GM23248 (cell line): ENCODE results near the gene SLC1A2. TPM values are rescaled to one million over a fixed set of nuclear protein-coding genes. Genes with fewer than 3 reads are reported as not detected.
A peak's percentile ranks its signal among the peaks of the same experiment; 100 is the strongest.
"Not testable (repeated sequence)": the region's sequence is repeated elsewhere in the genome, so short reads cannot be mapped to it uniquely, and the experiment has no call there.

Experiments
- DNase-seq: peaks from one replicate; pipeline ENCODE4 v3.0.0-alpha.2; 2015
- H2AFZ ChIP-seq: fragments of 200-600 bp; sonication (generic); 2 replicates; pipeline ENCODE4 v1.6.1; 2016; ENCODE audit warnings: antibody characterized with exemption
- H3F3A ChIP-seq: fragments of 200-600 bp; sonication (generic); 2 replicates; pipeline ENCODE4 v1.6.1; 2016; ENCODE audit warnings: mild to moderate bottlenecking, antibody characterized with exemption, mixed run types; ENCODE audit not compliant: insufficient read depth
- H3K27ac ChIP-seq: fragments of 200-600 bp; sonication (generic); 2 replicates; pipeline ENCODE4 v1.5.1; 2016; ENCODE audit warnings: mild to moderate bottlenecking
- H3K27me3 ChIP-seq: fragments of 200-600 bp; sonication (generic); replicated peaks from 2 replicates; pipeline ENCODE4 v1.6.1; 2016; ENCODE audit warnings: mild to moderate bottlenecking; ENCODE audit not compliant: insufficient read depth
- H3K36me3 ChIP-seq: fragments of 200-600 bp; sonication (generic); 2 replicates; pipeline ENCODE4 v1.6.1; 2016; ENCODE audit warnings: low read depth, mild to moderate bottlenecking
- H3K4me1 ChIP-seq: fragments of 200-600 bp; sonication (generic); 2 replicates; pipeline ENCODE4 v1.6.1; 2016; ENCODE audit warnings: mild to moderate bottlenecking; ENCODE audit not compliant: insufficient read depth
- H3K4me2 ChIP-seq: fragments of 200-600 bp; sonication (generic); one replicate; pipeline ENCODE4 v1.6.1; 2016; ENCODE audit warnings: mild to moderate bottlenecking; ENCODE audit not compliant: unreplicated experiment
- H3K4me3 ChIP-seq: fragments of 200-600 bp; sonication (generic); 2 replicates; pipeline ENCODE4 v1.5.1; 2016; ENCODE audit warnings: mild to moderate bottlenecking
- H3K79me2 ChIP-seq: fragments of 200-600 bp; sonication (generic); 2 replicates; pipeline ENCODE4 v1.6.1; 2016; ENCODE audit warnings: mild to moderate bottlenecking; ENCODE audit not compliant: insufficient read depth
- H3K9ac ChIP-seq: fragments of 200-600 bp; sonication (generic); 2 replicates; pipeline ENCODE4 v1.6.1; 2016; ENCODE audit warnings: mild to moderate bottlenecking
- H3K9me2 ChIP-seq: fragments of 200-600 bp; sonication (generic); 2 replicates; pipeline ENCODE4 v1.6.1; 2016; ENCODE audit warnings: mixed run types, mild to moderate bottlenecking, moderate library complexity; ENCODE audit not compliant: insufficient read depth
- H3K9me3 ChIP-seq: fragments of 200-600 bp; sonication (generic); one replicate; pipeline ENCODE4 v1.6.1; 2017; ENCODE audit warnings: low read depth
- H4K20me1 ChIP-seq: fragments of 200-600 bp; sonication (generic); 2 replicates; pipeline ENCODE4 v1.6.0; 2016; ENCODE audit not compliant: insufficient read depth
- EZH2 ChIP-seq: fragments of 200-600 bp; sonication (generic); IDR thresholded peaks from 2 replicates; pipeline ENCODE4 v1.6.1; 2018; ENCODE audit warnings: antibody characterized with exemption, mild to moderate bottlenecking; ENCODE audit not compliant: insufficient read depth, poor library complexity, severe bottlenecking
- EZH2phosphoT487 ChIP-seq: fragments of 200-600 bp; sonication (generic); IDR thresholded peaks from 2 replicates; pipeline ENCODE4 v1.6.1; 2018; ENCODE audit warnings: antibody characterized with exemption, moderate library complexity, mild to moderate bottlenecking, low read depth; ENCODE audit not compliant: insufficient read depth
- WGBS, 2 experiments: methylation state at CpG; one replicate each; pipeline ENCODE4 v1.1.6; 2015 to 2017; ENCODE audit warnings: low lambda C conversion rate in 2 of 2, low coverage in 1 of 2; ENCODE audit errors: missing lambda C conversion rate in 2 of 2; 5-methylcytosine and 5-hydroxymethylcytosine counted together
- in situ Hi-C: fragments of 300-500 bp; cut with MboI; formaldehyde crosslinking; loops from 2 replicates; pipeline ENCODE4 v1.15.0; 2020
- polyA plus RNA-seq: library from polyadenylated mRNA; unstranded; fragments of >200 nt; fragmentation: Nextera tagmentation; extraction: Ambion mirVana; gene quantifications from 2 replicates; pipeline ENCODE4 v1.2.1, GENCODE V29; 2016
- total RNA-seq: library from RNA; depleted of rRNA; stranded (reverse); fragments of >200 nt; shearing (Covaris generic); gene quantifications from 2 replicates; pipeline ENCODE4 v1.2.3, GENCODE V29; 2014

The SLC1A2 gene
- total and polyA plus RNA-seq, 2 experiments from 2014 or later, result 0.88 to 1.2 TPM

DNA sequence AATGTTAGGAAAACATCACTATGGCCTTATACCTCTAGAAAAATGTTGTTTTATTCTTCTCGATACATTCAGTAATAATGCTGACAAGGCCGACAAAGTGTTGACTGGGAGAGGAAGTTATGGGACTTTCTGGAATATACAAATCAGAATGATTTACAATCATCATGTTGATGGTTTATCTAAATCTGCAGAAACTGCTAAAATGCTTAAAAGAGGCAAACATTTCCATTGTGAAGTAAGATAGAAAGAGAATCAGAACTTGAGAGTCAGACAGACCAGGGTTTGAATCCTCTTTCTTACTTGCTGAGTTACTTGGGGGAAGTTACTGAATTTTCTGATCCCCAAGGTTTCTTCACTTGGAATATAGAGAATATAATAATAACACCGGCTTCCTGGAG lies 191.0 kb downstream of the SLC1A2 start:
- WGBS, 2 experiments, result 86% methylated on average over 3 of the region's 3 CpGs
- TF ChIP-seq EZH2phosphoT487 (no peak), EZH2 (no peak)
- peak overlapping the region; percentile 51 for H3K27ac ChIP-seq
- no peak overlapping the region for H3K4me2 ChIP-seq
- H3K9ac ChIP-seq, result no peak overlapping the region
- peaks cover 99% of the 10 kb centered on the region for H3F3A ChIP-seq
- peaks cover 90% of the 10 kb centered on the region for H3K36me3 ChIP-seq
- no peak overlapping the region for H2AFZ ChIP-seq
- in situ Hi-C loops, result no loop called here
- no peaks in the 10 kb centered on the region for H4K20me1 ChIP-seq
- peaks cover 20% of the 10 kb centered on the region for H3K4me1 ChIP-seq
- H3K9me3 ChIP-seq, result no peaks in the 10 kb centered on the region
- H3K9me2 ChIP-seq, result no peaks in the 10 kb centered on the region
- no peaks in the 10 kb centered on the region for H3K27me3 ChIP-seq
- no peak overlapping the region for H3K4me3 ChIP-seq
- no peak for DNase-seq
- H3K79me2 ChIP-seq, result 0 out of 2 replicates have a peak, but pooled peaks cover 7% of the 10 kb centered on the region

DNA sequence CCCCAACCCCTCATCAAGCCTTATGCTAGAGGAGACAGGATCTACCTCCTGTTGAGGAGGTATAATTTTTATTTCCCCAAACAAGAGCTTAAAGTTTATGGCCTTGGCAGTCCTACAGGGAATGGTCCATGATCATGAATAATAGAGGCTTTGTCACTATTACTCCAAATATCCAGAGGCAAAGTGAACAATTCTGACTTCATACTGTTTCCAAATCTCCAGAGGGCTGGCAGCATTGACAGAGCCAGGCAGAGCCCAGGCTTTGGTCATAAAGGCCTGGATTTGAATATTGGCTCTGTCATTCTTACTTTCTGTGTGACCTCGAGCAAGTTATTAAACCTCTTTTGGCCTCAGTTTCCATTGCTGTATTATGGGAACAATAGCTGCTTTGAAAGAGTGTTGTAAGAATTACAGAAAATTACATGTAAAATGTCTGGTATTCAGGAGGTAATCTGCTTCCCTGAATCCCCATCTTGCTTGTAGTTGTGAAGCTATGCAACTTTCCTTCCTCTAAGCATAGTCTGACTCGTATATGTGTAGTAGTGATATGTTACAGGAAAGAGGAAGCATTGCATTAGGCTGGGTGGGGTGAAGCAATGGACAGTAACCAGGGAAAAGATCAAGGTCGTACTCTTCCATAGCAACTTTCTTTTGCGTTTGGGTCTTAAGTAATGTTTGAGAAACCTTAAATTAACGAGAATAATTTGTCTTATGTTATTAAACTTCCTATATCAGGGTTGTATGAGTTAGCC lies 191.6 kb downstream of the SLC1A2 start:
- Histone ChIP-seq H3K36me3 (peaks cover 96% of the 10 kb centered on the region), H3K4me1 (peaks cover 26% of the 10 kb centered on the region), H3K9me2 (no peaks in the 10 kb centered on the region), H3K27ac (peak overlapping the region; percentile 51), H3K9ac (peak overlapping the region; percentile 4; the same call in 1 of the 2 replicates), H4K20me1 (no peaks in the 10 kb centered on the region), H3K4me3 (no peak overlapping the region), H2AFZ (no peak overlapping the region), H3K27me3 (no peaks in the 10 kb centered on the region), H3F3A (peaks cover 99% of the 10 kb centered on the region), H3K79me2 (0 out of 2 replicates have a peak, but pooled peaks cover 7% of the 10 kb centered on the region), H3K9me3 (no peaks in the 10 kb centered on the region), H3K4me2 (no peak overlapping the region)
- peak; percentile 64 for DNase-seq
- in situ Hi-C loops, result no loop called here
- TF ChIP-seq EZH2phosphoT487 (no peak), EZH2 (no peak)
- WGBS, 2 experiments, result 76 to 78% methylated on average over 5 of the region's 5 CpGs

DNA sequence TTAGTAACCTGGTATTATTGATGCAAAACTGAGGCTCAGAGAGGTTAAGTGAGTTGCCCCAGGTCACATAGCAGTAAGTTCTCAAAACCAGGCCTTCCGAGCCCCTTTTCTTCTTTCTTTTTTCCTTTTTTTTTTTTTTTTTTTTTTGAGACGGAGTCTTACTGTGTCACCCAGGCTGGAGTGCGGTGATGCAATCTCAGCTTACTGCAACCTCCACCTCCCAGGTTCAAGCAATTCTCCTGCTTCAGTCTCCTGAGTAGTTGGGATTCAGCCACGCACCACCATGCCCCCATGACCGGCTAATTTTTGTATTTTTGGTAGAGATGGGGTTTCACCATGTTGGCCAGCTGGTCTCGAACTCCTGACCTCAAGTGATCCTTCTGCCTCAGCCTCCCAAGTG lies 192.6 kb downstream of the SLC1A2 start:
- H4K20me1 ChIP-seq, H2AFZ ChIP-seq, in situ Hi-C loops, H3K4me2 ChIP-seq, H3K79me2 ChIP-seq, DNase-seq, H3K9me2 ChIP-seq, H3K9ac ChIP-seq, H3K9me3 ChIP-seq, H3K4me3 ChIP-seq, H3K27me3 ChIP-seq: not testable (repeated sequence)
- Histone ChIP-seq H3K4me1 (peaks cover 33% of the 10 kb centered on the region), H3K36me3 (peaks cover 94% of the 10 kb centered on the region), H3K27ac (peak overlapping the region; percentile 51), H3F3A (peaks cover 96% of the 10 kb centered on the region)
- 91 to 95% methylated on average over 5 of the region's 6 CpGs for WGBS, 2 experiments

DNA sequence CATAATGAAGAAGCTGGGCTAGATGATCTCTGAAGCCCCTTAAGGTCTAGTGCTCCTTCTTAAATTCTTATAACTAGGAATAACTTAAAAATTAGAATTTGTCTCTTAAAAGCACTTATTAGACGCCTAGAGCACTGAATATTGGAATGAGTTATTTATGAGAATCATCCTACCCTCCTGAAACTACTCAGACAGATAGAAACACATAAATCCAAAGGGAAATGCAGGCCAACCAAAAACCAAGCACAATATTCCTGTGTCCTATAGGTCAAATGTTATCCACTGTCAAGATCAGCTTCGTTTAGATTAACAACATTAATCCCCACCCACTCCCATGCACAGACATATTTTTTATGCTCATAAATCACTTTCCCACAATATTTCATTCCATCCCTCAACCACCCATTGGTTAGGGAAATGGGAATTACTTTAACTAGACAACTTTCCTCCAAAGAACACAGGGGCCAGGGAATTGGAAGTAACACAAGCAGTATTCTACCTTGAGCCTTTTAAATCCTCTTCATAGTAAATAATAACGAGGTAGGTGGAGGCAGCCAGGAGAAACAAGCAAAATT lies 193.3 kb downstream of the SLC1A2 start:
- in situ Hi-C loops, result no loop called here
- Histone ChIP-seq H3K36me3 (peaks cover 94% of the 10 kb centered on the region), H2AFZ (no peak overlapping the region), H3K9me3 (no peaks in the 10 kb centered on the region), H3K4me2 (no peak overlapping the region), H3K9me2 (no peaks in the 10 kb centered on the region), H3K27ac (peak overlapping the region; percentile 51), H4K20me1 (no peaks in the 10 kb centered on the region), H3F3A (peaks cover 96% of the 10 kb centered on the region), H3K79me2 (0 out of 2 replicates have a peak, but pooled peaks cover 7% of the 10 kb centered on the region), H3K4me1 (peaks cover 33% of the 10 kb centered on the region), H3K27me3 (no peaks in the 10 kb centered on the region), H3K9ac (no peak overlapping the region), H3K4me3 (no peak overlapping the region)
- TF ChIP-seq EZH2phosphoT487, result no peak
- no peak for DNase-seq
- 54 to 61% methylated on average over 3 of the region's 3 CpGs for WGBS, 2 experiments
